Activated CD4-positive, CD25-positive, alpha-beta regulatory T cell treated with anti-CD3 and anti-CD28 coated beads, Interleukin-2, amount 50 U/mL, for 24 hours (primary cell): ENCODE data around the gene LYRM1.
"Not testable (repeated sequence)": the region's sequence is repeated elsewhere in the genome, so short reads cannot be mapped to it uniquely, and the experiment has no call there.

Experiments used
- ATAC-seq, 2 donors: fragments of 150-1000 bp; cut with Tn5 transposase; one replicate each; pipeline ENCODE4 v1.10.0; 2021; ENCODE audit warnings: mild to moderate bottlenecking in 1 of 2, moderate library complexity in 1 of 2

LYRM1 gene

DNA sequence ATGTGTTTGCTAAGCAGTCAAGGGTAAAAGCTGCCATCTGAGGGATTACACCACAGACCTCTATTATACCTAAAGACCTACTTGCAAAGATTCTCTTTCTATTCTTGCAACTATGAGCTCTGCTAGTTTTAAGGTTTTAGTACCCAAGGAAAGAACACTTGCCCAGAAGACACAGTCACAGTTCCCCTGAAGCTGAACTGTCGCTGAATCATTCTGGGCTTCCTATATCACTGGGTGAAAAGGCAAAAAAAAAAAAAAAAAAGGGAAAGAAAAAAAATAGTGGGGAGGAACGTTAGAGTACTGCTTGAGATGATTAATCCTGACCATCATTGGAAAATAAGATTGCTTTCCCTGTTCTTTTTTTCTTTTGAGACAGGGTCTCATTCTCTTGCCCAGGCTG lies 37.9 kb downstream of the LYRM1 start:
- ATAC-seq = peak; percentile 69 to 85

DNA sequence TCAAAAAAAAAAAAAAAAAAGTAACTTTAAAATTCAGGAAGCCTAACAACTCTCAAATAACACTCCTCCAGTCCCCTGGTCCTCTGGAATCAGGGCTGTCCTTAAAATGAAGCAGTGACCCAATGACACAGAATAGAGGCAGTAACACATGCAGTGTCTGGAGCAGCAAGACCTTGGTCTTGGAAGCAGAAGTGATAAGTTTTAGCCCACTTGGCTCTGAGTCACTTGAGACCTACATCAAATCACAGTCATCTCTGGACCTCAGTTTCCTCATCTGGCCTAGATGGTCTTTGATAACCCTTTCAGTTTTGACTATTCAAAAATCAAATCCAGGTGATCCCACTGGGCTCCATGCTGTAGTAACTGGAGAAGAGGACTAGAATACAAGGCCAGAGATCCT lies 39.0 kb downstream of the LYRM1 start:
- ATAC-seq = no peak

DNA sequence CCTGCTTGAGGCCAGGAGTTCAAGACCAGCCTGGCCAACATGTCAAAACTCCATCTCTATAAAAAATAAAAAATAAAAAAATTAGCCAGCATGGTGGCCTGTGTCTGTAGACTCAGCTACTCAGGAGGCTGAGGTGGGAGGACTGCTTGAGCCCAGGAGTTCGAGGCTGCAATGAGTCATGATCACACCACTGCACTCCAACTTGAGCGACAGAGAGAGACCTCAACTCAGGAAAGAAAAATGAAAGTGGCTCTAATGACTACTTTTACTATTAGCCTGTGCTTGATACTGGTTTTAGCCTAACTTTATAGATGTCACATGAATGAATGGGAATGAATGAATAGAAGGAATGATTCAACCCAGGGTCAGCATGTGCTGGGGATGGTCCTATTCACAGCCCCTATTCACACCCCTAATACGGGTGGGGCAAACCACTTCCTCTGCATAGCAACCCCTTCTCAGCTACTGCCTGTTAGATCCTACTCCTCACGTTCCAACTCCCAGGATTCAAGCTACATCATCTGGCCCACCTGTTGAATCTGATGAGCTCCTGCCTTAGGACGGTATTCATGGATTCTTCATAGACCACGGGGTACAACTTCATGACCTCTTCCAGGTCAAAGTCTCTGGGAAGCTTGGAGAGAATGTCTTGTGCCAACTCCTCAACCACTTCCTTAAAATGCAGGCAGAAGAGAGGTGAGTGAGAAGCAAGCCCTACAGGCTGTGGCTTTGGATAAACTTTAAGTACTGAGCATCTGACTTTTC lies 40.5 kb downstream of the LYRM1 start:
- no peak for ATAC-seq

DNA sequence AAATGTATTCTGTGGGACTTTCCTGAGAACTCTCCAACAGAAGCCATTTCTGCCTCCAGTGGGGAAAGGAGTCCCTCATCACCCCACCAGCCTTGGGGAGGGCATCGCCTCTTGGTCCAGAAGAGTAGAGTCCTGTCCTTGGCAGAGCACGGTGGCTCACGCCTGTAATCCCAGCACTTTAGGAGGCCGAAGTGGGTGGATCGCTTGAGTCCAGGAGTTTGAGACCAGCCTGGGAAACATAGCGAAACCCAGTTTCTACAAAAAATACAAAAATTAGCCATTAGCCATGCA lies 41.0 kb downstream of the LYRM1 start:
- ATAC-seq = no peak

DNA sequence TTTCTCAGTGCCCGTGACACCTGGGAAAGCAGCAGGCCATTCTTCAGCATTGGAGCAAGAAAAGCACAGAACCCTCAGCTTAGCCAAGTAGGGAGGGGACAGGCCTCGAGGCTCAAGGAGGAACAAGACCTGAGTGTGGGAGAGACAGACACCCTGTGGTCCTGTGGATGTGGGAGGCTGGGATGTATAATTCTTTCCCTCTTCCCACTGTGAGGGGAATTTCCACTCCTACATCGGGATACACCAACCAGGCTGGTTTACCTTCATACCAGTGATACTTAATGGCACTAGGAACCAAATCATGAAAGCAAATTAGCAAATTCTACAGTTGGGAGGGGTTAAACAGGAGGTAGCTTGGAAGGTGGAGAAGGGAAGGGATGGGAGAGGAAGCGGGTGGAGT lies 41.7 kb downstream of the LYRM1 start:
- ATAC-seq = no peak

DNA sequence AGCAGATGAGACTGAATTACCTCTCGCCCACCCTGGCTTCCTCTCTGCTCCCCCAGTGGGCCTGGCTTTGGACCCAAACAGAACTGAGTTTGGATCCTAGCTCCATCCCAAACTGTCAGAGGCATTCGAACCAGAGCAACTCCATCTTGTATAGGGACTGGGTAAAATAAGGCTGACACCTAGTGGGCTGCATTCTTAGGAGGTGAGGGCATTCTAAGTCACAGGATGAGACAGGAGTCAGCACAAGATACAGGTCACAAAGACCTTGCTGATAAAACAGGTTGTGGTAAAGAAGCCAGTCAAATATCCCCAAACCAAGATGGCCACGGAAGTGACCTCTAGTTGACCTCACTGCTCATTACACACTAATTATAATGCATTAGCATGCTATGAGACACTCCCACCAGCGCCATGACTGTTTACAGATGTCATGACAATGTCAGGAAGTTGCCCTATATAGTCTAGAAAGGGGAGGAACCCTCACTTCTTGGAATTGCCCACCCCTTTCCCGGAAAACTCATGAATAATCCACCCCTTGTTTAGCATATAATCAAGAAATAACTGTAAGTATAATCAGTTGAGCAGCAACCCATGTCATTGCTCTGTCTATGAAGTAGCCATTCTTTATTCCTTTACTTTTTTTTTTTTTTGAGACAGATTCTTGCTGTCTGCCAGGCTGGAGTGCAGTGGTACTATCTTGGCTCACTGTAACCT lies 44.4 kb downstream of the LYRM1 start:
- peak; percentile 82 to 92 for ATAC-seq

DNA sequence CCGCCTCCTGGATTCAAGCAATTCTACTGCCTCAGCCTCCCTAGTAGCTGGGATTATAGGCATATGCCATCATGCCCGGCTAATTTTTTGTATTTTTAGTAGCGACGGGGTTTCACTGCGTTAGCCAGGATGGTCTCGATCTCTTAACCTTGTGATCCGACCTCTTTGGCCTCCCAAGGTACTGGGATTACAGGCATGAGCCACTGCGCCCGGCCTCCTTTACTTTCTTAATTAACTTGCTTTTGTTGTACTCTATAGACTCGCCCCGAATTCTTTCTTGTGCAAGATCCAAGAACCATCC lies 45.0 kb downstream of the LYRM1 start:
- ATAC-seq = not testable (repeated sequence)

DNA sequence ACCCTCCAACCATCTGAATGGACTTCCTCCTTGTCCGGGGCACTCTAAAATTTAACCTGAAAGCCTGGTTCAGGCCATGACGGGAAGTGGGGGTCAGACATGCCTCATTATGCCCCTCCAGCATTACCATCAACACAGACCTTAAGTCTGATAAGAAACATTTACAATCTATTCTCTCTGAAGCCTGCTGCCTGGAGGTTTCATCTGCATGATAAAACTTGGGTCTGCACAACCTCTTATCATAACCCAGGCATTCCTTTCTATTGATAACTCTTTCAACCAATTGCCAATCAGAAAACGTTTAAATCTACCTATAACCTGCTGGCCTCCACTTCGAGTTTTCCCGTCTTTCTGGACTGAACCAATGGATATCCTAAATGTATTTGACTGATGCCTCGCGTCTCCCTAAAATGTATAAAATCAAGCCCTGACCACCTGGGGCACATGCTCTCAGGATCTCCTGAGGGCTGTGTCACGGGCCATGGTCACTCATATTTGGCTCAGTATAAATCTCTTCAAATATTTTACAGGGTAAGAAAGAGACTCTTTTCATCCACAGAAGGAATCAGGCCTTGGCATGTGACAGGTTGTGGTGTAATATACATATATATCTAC lies 45.6 kb downstream of the LYRM1 start:
- ATAC-seq = no peak

DNA sequence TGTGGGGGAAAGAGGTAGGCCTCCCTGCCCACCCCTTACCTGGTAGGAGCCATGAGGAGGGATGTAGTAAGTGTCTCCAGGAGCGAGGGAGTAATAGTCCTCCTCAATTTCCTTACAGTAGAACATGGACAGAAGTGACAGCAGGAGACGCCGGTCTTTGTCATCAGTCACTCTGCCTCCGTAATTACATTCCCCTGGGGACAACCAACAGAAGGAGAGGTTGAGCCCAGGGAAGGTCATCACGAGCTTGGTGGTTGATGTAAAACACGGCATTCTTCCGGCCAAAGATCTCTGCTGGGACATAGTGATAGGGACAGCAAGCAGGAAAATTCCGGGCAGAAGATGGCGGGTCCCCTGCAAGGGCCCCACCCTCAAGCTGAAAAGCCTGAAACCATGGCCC lies 47.9 kb downstream of the LYRM1 start:
- ATAC-seq = no peak

DNA sequence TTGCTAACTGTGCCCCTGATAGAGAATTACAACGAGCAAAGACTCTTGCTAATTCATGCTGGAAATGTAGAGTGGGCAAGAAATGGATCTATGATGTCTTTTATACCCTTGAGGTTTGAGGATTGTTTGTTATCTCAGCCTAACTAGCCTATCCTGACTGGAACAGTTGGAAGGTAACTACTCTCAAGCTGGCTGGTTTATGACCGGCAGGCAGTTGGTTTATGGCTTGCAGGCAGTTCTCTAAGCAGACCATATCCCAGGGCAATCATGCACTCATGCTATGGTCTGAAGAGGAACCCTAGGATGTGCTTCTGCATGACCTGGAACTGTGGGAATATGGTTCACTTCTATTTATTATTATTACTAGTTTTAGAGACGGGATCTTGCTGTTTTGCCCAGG lies 49.1 kb downstream of the LYRM1 start:
- ATAC-seq = no peak

DNA sequence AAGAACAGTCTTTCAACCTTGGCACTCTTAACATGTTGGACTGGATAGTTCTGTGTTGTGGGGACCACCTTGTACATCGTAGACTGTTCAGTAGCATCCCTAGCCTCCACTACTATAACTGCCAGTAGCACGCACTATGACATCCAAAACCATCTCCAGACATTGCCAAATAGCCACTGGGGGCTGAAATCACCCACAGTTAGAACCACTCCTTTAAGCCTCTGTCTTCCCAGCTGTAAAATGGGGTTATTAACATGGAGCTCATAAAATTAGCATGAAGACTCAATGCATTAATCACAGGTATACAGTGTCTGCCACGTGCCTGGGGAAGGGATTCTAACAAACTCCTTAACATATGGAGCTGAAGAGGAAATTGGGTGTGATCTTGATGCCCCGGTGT lies 49.7 kb downstream of the LYRM1 start:
- no peak for ATAC-seq

DNA sequence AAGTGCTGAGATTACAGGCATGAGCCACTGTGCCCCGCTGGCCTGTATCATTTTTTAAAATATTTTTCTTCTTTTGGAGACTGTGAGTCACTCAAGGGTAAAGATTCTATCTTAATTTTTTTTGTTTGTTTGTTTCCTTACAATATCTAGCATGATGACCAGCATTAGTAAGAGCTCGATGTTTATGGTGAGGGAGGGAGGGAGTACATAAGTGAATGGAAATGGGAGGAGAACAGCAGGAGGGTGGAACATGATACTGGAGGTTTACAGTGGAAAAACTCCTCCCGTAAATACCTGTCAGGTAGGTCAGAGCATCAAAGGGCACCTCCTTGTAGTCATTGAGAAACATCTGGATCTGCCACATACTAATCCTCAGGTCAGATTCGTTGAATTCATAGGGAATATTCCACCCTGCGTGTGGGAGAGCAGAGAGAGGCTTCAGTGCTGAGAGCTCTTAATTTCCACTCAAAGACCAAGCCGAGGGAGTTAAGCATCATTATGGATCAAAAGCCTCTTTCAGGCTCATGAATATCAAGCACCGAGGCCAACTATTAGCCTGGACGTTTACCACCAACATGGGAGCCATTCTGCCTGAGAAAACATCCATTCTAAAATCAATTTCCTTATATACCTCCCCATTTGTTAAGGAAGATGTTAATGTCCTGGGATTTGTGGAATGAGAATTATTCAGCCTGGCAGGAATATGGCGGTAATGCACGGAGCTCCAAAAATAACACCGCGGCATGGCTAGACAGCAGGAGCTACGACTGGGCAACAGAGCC lies 51.8 kb downstream of the LYRM1 start:
- no peak for ATAC-seq

DNA sequence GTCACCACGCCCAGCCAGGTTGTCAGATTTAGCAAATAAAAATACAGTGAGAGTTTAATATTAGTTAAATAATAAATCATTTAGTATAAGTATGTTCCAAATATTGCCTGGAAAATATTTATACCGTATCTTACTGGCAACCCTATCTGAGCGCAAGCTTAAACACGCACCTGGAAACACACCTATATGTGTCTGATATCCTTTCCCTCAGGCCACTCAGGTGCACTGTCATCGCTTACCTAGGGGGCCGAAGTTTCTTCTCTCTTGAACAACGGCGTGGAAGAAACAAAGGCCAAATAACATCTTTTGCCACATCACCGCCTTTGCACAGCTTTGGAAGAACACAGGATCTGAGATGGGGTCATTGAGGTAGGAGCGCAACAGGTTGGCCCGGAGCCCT lies 54.0 kb downstream of the LYRM1 start:
- ATAC-seq = no peak

DNA sequence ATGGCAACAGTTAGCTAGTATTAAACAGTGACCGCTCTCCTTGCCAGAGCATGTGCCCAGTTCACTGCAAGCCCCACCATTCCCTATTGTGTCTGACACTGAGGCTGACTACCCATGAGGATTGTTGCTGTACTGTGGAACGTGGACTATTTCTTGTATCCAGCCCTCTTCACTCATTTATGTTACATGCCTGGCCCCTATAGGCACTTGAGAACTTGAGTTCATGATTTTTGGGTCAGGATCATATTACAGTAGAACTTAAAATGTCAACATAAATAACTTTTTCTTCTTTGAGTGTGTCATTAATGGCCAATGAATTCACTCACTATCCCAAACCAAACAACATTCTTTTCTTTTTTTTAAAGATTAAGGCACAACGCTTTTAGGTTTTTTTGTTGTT lies 55.7 kb downstream of the LYRM1 start:
- ATAC-seq = no peak

DNA sequence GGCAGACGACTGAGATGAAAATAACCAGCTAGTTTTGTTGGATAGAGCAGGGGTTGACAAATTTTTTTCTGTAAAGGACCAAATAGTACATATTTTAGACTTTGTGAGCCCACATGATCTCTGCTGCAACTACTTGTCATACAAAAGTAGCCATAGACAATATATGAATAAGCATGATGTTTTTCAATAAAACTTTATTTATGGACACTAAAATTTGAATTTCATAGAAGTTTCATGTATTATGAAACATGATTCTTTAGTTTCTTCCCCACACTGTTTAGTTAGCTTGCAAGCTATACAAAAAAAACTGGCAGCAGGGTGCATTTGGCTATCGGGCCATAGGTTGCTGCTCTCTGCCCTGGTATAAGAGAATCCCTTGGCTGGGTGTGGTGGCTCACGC lies 56.6 kb downstream of the LYRM1 start:
- ATAC-seq = no peak

DNA sequence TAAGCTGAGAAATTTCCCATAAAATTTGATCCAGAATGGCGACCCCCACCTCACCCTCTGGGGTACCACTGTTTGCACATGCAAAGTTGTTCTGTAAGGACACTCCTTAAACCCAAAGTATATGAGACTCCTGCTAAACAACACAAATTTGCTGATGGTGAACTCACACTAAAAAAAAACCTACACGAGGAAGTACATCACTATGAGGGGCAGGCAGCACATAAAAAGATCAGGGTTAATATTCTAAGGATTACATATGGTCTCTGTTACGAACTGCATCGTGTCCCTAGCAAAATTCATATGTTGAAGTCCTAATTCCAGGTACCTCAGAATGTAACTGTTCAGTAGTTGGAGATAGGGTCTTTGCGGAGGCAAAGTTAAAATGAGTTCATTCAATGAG lies 60.3 kb downstream of the LYRM1 start:
- ATAC-seq = no peak

DNA sequence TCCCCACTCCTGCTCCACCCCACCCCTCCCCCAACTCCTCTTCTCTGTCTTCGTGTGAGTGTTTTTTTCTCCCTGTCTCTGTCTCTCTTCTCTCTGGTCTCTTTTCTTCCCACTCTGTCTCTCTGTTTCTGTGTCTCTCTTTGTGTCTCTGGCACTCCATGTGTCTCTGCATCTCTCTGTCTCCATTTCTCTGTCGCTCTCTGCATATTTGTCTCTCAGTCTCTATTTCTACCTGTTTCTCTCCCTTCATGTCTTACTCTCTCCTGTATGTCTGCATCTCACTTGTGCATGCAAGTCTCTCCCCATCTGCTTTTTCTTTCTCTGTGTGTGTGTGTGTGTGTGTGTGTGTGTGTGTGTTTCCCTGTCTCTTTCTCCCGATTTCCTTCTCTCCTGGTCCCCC lies 68.2 kb downstream of the LYRM1 start:
- no peak for ATAC-seq

DNA sequence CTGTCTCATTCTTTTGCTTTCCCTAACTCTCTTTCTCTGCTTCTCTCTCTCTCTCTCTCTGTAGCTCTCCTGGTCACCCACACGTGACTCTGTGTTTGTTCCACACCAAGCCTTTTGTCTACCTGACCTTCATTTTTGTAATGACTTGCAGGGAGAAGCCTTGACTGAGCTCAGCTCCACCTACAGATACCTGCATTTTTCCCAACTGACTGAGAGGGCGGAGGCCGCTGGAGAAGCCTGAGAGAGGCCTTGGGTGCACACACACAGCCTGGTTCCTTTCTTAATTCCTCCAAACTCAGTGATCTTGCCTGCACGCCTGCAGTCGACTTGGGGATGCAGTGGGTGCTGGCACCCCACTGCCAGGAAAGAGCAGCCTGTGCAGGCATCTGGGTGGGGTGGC lies 68.8 kb downstream of the LYRM1 start:
- no peak for ATAC-seq

DNA sequence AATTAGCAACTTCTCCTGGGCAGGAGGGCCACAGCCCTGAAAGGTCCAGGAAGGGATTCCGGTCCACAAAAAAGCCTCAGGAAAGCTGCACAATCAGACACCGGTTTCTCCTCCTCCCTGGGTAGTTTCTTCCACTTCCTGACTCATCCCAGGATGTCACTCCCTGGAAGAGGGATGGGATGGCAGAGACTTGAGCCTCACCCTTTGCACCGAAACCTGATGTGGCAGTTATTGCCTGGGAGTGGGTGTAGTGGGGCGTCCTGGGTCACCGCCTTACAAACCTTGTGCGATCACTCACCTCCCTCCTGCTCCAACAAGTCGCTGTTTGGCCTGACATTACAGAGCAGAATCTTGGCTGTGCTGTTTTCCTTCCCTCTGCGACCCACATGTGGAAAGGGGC lies 70.8 kb downstream of the LYRM1 start:
- no peak for ATAC-seq

DNA sequence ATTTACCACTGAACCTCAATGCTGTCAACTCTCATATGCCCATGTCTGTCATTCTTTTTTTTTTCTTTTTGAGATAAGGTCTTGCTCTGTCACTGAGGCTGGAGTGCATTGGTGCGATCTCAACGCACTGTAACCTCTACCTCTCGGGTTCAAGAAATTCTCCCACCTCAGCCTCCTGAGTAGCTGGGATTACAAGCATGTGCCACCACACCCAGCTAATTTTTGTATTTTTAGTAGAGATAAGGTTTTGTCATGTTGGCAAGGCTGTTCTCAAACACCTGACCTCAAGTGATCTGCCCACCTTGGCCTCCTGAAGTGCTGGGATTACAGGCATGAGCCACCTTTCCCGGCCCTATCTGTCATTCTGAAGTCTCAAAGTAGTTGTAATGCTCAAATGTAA lies 72.6 kb downstream of the LYRM1 start:
- ATAC-seq = not testable (repeated sequence)
